ENCODE data around the gene CYP4F2. TPM values are rescaled to one million over a fixed set of nuclear protein-coding genes. Genes with fewer than 3 reads are reported as not detected.
"Not testable (repeated sequence)": the region's sequence is repeated elsewhere in the genome, so short reads cannot be mapped to it uniquely, and the experiment has no call there.

Gene CYP4F2
- total RNA-seq, 2 donors from 2014 or later = 16.4 to 22.5 TPM

DNA sequence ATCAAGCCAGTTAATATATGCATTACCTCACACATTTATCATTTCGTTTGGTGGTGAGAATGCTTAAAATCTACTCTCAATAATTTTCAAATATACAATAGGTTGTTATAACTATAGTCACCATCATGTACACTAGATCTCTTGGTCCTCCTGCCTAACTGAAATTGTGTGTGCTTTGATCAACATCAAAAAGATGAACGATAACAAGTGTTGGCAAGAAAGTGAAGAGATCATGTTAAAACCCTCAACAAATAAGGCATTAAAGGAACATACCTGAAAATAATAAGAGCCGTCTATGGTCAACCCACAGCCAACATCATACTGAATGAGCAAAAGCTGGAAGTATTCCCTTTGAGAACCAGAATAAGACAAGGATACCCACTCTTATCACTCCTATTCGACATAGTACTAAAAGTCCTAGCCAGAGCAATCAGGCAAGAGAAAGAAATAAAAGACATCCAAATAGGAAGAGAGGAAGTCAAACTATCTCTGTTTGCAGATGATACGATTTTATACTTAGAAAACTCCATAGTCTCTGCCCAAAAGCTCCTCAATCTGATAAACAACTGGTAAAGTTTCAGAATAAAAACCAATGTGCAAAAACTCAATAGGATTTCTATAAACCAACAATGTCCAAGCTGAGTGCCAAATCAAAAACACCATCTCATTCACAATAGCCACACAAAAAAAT is 54.5 kb downstream of the CYP4F2 start:
- Histone ChIP-seq H3K9me3 (no peaks in the 10 kb centered on the region), H3K36me3 (no peaks in the 10 kb centered on the region), H3K27ac (peak overlapping the region; percentile 45 to 54), H3K4me3 (no peak overlapping the region), H3K27me3 (replicated peaks; ENCODE audit: insufficient read depth) (no peaks in the 10 kb centered on the region), H3K4me1 (replicated peaks) (peaks cover 8% of the 10 kb centered on the region)
- peak; percentile 22 for TF ChIP-seq POLR2AphosphoS5 (IDR thresholded peaks at IDR 0.05)
- TF ChIP-seq, protein P1, sequence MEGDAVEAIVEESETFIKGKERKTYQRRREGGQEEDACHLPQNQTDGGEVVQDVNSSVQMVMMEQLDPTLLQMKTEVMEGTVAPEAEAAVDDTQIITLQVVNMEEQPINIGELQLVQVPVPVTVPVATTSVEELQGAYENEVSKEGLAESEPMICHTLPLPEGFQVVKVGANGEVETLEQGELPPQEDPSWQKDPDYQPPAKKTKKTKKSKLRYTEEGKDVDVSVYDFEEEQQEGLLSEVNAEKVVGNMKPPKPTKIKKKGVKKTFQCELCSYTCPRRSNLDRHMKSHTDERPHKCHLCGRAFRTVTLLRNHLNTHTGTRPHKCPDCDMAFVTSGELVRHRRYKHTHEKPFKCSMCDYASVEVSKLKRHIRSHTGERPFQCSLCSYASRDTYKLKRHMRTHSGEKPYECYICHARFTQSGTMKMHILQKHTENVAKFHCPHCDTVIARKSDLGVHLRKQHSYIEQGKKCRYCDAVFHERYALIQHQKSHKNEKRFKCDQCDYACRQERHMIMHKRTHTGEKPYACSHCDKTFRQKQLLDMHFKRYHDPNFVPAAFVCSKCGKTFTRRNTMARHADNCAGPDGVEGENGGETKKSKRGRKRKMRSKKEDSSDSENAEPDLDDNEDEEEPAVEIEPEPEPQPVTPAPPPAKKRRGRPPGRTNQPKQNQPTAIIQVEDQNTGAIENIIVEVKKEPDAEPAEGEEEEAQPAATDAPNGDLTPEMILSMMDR (IDR thresholded peaks at IDR 0.05) = no peak
- TF ChIP-seq POLR2A (IDR thresholded peaks at IDR 0.05) = no peak
- intact Hi-C loops (cut with DNase I) = no loop called here
- DNase-seq (ENCODE audit: low spot score) = no peak
- WGBS = 26% methylated on average over 5 of the region's 5 CpGs

DNA sequence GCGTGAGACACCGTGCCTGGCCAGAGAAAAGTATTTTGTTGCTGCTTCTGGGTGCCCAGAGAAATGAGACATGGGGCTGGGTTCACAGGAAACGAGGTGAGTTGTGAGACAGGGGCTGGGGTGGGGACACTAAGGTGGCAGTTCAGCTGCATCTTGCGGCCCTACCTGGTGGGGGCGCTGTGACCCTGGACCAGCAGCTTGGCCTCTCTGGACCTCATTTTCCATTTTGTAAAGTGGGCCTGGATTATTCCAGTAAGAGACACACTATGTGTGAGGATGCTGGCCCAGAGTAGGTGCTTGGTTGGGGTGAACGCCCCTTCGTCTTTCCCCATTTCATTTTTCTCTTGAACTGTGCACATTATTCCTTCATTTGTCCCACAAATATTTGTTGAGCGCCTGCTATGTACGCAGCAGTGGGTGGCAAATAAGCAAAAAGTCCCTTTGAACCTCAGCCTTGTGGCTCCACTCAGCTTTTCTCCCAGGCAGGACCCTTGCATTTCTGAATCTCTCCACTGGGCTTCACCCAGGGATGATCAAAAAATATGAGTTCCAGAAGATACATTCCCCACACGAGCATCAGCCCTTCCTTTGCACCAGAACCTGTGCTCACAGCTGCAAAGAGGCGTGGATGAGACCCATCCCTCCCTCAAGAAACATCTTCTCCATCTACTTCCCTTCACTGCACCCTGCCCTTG is 55.9 kb downstream of the CYP4F2 start:
- no peaks in the 10 kb centered on the region for H3K9me3 ChIP-seq
- peaks cover 12% of the 10 kb centered on the region for H3K4me1 ChIP-seq (replicated peaks)
- WGBS = 64% methylated on average over 11 of the region's 11 CpGs
- H3K27ac ChIP-seq = no peak overlapping the region
- no peak overlapping the region for H3K4me3 ChIP-seq
- no peak for TF ChIP-seq POLR2A (IDR thresholded peaks at IDR 0.05)
- no peaks in the 10 kb centered on the region for H3K27me3 ChIP-seq (replicated peaks; ENCODE audit: insufficient read depth)
- intact Hi-C loops (cut with DNase I) = no loop called here
- DNase-seq (ENCODE audit: low spot score) = no peak
- H3K36me3 ChIP-seq = no peaks in the 10 kb centered on the region

DNA sequence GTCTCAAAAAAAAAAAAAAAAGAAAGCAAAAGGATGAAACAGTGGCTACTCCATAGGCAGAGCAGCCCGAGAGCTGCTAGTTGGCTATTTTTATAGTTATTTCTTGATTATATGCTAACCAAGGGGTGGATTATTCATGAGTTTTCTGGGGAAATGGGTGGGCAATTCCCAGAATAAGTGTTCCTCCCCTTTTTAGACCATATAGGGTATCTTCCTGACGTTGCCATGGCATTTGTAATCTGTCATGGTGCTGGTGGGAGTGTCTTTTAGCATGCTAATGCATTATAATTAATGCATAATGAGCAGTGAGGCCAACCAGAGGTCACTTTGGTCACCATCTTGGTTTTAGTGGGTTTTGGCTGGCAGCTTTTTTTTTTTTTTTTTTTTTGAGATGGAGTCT is 57.0 kb downstream of the CYP4F2 start:
- Histone ChIP-seq H3K27ac (peak overlapping the region; percentile 100), H3K36me3 (no peaks in the 10 kb centered on the region), H3K9me3 (no peaks in the 10 kb centered on the region), H3K27me3 (replicated peaks; ENCODE audit: insufficient read depth) (no peaks in the 10 kb centered on the region), H3K4me1 (replicated peaks) (peaks cover 12% of the 10 kb centered on the region), H3K4me3 (no peak overlapping the region)
- intact Hi-C loops (cut with DNase I) = no loop called here
- WGBS = 88% methylated on average over 2 of the region's 2 CpGs
- TF ChIP-seq, protein P1 (IDR thresholded peaks at IDR 0.05) = no peak
- TF ChIP-seq POLR2A (IDR thresholded peaks at IDR 0.05) (no peak), POLR2AphosphoS5 (IDR thresholded peaks at IDR 0.05) (no peak)
- DNase-seq (ENCODE audit: low spot score) = no peak

DNA sequence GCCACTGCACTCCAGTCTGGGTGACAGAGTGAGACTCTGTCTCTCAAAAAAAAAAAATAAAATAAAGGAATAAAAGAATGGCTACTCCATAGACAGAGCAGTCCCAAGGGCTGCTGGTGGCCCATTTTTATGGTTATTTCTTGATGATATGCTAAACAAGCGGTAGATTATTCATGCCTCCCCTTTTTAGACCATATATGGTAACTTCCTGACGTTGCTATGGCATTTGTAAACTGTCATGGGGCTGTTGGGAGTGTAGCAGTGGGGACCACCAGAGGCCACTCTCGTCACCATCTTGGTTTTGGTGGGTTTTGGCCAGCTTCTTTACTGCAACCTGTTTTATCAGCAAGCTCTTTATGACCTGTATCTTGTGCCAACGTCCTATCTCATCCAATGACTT is 58.0 kb downstream of the CYP4F2 start:
- WGBS = 76% methylated on average over 4 of the region's 4 CpGs
- intact Hi-C loops (cut with DNase I) = not testable (repeated sequence)

DNA sequence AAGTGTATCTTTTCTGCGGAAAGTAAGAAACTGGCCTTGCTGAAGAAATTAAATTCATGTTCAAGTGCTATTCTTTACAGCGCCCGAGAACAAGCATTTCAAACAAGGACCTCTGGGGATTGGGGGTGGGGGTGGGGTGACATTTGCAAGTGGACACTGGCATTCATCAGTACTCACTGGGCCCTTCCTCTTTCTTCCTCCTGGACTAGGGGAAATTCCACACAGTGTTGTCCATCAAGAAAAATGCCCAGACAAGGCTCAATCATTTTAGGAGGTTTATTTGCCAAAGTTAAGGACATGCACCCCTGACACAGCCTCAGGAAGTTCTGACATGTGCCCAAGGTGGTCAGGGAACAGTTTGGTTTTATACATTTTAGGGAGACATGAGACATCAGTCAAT is 59.5 kb downstream of the CYP4F2 start:
- TF ChIP-seq POLR2AphosphoS5 (IDR thresholded peaks at IDR 0.05) (no peak), POLR2A (IDR thresholded peaks at IDR 0.05) (no peak)
- TF ChIP-seq, protein P1 (IDR thresholded peaks at IDR 0.05) = no peak
- intact Hi-C loops (cut with DNase I) = no loop called here
- peak overlapping the region; percentile 100 for H3K27ac ChIP-seq
- H3K9me3 ChIP-seq = no peaks in the 10 kb centered on the region
- WGBS = 75% methylated on average over 3 of the region's 3 CpGs
- peaks cover 12% of the 10 kb centered on the region for H3K4me1 ChIP-seq (replicated peaks)
- no peak overlapping the region for H3K4me3 ChIP-seq
- no peaks in the 10 kb centered on the region for H3K27me3 ChIP-seq (replicated peaks; ENCODE audit: insufficient read depth)
- DNase-seq (ENCODE audit: low spot score) = no peak
- no peaks in the 10 kb centered on the region for H3K36me3 ChIP-seq

More for the DNA sequence above, 58.0 kb downstream of the CYP4F2 start:
- H3K4me3 ChIP-seq; DNase-seq (ENCODE audit: low spot score); H3K27me3 ChIP-seq (replicated peaks; ENCODE audit: insufficient read depth); H3K36me3 ChIP-seq; H3K9me3 ChIP-seq: not testable (repeated sequence)
- H3K27ac ChIP-seq = peak overlapping the region; percentile 100
- H3K4me1 ChIP-seq (replicated peaks) = peaks cover 12% of the 10 kb centered on the region
